Bronchial epithelial cell (primary cell): Measurements from ENCODE around the gene SMURF1. TPM values are rescaled to one million over a fixed set of nuclear protein-coding genes. Genes with fewer than 3 reads are reported as not detected.

ENCODE experiments used
- DNase-seq: peaks from one replicate; pipeline ENCODE4 v3.0.0-alpha.2; 2010; ENCODE audit warnings: low read depth
- FAIRE-seq: peaks from 2 replicates; lab custom pipeline; 2011; peaks lifted over from hg19 to GRCh38; lab: Jason Lieb, UNC
- H3K27me3 ChIP-seq: 2 replicates; pipeline ENCODE4 v1.5.1; 2011; ENCODE audit warnings: low read length; ENCODE audit not compliant: control insufficient read depth, insufficient read depth
- H3K36me3 ChIP-seq: 2 replicates; pipeline ENCODE4 v1.5.1; 2011; ENCODE audit warnings: low read length; ENCODE audit not compliant: control insufficient read depth, insufficient read depth
- H3K4me3 ChIP-seq: 2 replicates; pipeline ENCODE4 v1.5.1; 2011; ENCODE audit warnings: mild to moderate bottlenecking, low read depth, low read length, control low read depth
- CTCF ChIP-seq: IDR thresholded peaks from 2 replicates; pipeline ENCODE4 v1.5.1; 2011; ENCODE audit warnings: mild to moderate bottlenecking, moderate library complexity, low read length, control low read depth, inconsistent platforms; ENCODE audit not compliant: insufficient read depth, severe bottlenecking
- total RNA-seq: library from RNA; depleted of rRNA; stranded (reverse); fragments of >200 nt; gene quantifications from 2 replicates; pipeline ENCODE4 v1.2.1, GENCODE V29; 2014

Gene SMURF1
- total RNA-seq, 1 donor from 2014 or later, result 42.4 TPM

GRCh38 chr7:98992076-98992475, 151.8 kb downstream of the SMURF1 start:
- H3K4me3 ChIP-seq, result no peak overlapping the region
- FAIRE-seq (no peak), DNase-seq (no peak)
- H3K27me3 ChIP-seq, result no peaks in the 10 kb centered on the region
- peaks cover 33% of the 10 kb centered on the region for H3K36me3 ChIP-seq
- no peak for TF ChIP-seq CTCF

GRCh38 chr7:98991141-98991540, 152.8 kb downstream of the SMURF1 start:
- Histone ChIP-seq H3K27me3 (no peaks in the 10 kb centered on the region), H3K4me3 (no peak overlapping the region), H3K36me3 (peaks cover 32% of the 10 kb centered on the region)
- DNase-seq (no peak), FAIRE-seq (no peak)
- TF ChIP-seq CTCF, result no peak

GRCh38 chr7:98990356-98990755, 153.6 kb downstream of the SMURF1 start:
- no peak for DNase-seq
- no peak for FAIRE-seq
- no peak for TF ChIP-seq CTCF
- no peak overlapping the region for H3K4me3 ChIP-seq
- peaks cover 33% of the 10 kb centered on the region for H3K36me3 ChIP-seq
- no peaks in the 10 kb centered on the region for H3K27me3 ChIP-seq

- TF ChIP-seq CTCF, result no peak
- DNase-seq, result no peak
- Histone ChIP-seq H3K36me3 (peaks cover 27% of the 10 kb centered on the region), H3K4me3 (no peak overlapping the region), H3K27me3 (no peaks in the 10 kb centered on the region)
- no peak for FAIRE-seq
Measured at GRCh38 chr7:98988641-98989040, 155.3 kb downstream of the SMURF1 start.

GRCh38 chr7:98985945-98986344, 158.0 kb downstream of the SMURF1 start:
- no peak for FAIRE-seq

More at GRCh38 chr7:98985945-98986344, 158.0 kb downstream of the SMURF1 start:
- H3K36me3 ChIP-seq, result peaks cover 28% of the 10 kb centered on the region
- DNase-seq, result no peak
- no peaks in the 10 kb centered on the region for H3K27me3 ChIP-seq
- no peak overlapping the region for H3K4me3 ChIP-seq
- TF ChIP-seq CTCF, result no peak
